WI38 (cell line): ENCODE data around the gene MMP21.

Source experiments
- H3K4me3 ChIP-seq: 2 replicates; pipeline ENCODE4 v1.5.1; 2011; ENCODE audit warnings: low read depth, mild to moderate bottlenecking, control low read depth, low read length
- TF ChIP-seq, protein P1 (sequence below): IDR thresholded peaks from 2 replicates; pipeline ENCODE4 v1.5.1; 2012; ENCODE audit warnings: low read depth, mild to moderate bottlenecking, control low read depth, low read length

MMP21 gene

DNA sequence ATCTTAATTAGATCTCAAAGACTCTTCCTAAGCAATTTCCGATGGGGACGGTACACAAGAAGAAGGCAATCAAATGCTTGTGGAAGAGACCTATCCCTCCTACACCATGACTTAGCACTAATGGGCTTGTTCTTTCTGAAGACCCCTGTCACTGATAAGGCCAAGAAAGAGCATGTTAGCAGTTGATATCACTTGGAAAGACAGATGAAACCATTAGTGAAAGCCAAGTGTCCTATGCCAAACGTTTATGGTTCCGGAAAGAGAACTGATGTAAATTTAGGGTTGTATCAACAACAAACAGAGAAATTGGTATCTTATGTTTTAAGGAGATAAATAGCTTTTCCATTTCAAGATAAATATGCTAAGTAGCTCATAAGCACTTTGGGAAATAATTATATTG is 40.9 kb upstream of the MMP21 start:
- TF ChIP-seq, protein P1, sequence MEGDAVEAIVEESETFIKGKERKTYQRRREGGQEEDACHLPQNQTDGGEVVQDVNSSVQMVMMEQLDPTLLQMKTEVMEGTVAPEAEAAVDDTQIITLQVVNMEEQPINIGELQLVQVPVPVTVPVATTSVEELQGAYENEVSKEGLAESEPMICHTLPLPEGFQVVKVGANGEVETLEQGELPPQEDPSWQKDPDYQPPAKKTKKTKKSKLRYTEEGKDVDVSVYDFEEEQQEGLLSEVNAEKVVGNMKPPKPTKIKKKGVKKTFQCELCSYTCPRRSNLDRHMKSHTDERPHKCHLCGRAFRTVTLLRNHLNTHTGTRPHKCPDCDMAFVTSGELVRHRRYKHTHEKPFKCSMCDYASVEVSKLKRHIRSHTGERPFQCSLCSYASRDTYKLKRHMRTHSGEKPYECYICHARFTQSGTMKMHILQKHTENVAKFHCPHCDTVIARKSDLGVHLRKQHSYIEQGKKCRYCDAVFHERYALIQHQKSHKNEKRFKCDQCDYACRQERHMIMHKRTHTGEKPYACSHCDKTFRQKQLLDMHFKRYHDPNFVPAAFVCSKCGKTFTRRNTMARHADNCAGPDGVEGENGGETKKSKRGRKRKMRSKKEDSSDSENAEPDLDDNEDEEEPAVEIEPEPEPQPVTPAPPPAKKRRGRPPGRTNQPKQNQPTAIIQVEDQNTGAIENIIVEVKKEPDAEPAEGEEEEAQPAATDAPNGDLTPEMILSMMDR: no peak
- no peak overlapping the region for H3K4me3 ChIP-seq

DNA sequence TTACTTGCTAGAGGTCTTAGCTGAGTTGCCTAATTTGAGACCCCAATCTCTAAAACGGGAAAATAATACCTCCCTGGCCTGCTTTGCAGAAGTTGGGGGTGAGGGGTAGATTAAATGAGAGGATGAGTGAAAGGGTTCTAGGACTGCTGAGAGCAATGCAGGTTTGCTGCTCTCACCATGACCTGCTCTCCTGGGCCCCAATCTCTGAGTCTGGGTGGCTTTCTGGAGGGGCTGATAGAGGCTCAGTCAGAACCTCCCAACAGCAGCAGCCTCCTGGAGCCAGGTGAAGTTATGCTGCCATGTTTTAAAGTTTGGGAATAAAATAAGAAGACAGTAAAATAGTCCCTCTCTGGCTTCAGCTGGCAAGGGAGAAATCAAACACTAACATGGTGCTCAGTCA is 40.1 kb upstream of the MMP21 start:
- no peak overlapping the region for H3K4me3 ChIP-seq
- TF ChIP-seq, protein P1: no peak

DNA sequence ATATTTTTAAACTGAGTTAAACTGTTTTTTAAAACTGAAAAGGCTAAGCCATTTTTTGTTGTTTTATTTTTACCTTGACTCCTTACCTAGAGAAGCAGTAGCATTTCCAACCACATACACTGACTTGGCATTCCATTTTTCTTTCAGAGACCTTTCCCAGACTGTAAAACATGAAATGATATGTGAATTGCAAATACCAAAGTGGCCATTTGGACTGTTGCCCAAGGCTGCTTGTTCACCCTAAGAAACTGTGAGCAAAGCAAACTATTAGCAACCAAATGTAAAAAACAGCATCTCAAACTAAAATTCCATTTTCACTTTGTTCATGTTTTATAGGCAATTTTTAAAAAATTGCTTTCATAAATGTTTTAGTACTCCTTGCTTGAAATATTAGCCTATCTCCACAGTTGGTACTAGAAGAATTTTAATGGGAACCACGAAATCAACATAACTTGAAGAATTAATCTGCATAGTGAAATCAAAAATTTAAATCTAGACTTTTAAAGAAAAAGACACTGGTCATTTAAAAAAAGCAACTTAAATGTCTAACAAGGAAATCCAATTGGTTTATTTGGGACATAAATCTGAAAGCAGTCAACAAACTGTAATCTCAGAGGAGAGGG is 36.6 kb upstream of the MMP21 start:
- TF ChIP-seq, protein P1: no peak
- H3K4me3 ChIP-seq: no peak overlapping the region

DNA sequence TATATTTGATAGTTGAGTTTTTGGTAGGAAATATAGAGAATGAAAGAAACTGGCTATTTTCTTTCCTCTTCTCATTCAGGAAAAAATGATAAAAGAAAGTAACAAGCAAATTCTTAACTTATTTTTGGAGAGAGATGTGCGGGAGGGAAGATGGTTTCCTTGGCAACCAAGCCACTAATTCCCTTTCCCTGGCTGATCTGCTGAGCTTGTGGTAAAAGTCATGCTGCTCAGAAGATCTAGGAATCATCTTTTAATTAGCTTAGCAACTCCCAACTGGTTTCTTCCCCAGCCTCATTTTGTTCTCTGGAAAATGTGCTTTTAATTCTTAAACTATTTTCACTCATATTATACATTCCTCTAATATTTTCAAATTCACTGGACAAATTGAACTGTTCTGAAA is 35.6 kb upstream of the MMP21 start:
- TF ChIP-seq, protein P1: no peak
- no peak overlapping the region for H3K4me3 ChIP-seq

DNA sequence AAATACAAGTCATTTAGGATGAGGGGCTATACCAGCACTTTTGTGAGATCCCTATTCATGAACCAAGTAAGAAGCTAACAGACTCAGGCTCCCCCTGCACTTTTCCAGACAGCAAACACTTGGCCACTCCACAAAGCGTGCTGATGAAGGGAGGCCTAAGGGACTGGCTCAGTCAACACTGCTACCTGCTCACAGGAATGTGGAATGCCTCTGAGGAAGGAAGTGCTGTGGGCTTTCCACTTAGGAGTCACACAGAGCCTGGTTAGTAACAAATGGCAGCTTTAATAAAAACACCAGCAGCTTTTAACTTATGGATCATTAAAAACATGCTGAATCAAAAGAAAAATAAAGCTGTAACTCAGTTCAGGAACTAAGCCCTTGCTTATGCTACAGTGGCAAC is 32.4 kb upstream of the MMP21 start:
- TF ChIP-seq, protein P1: no peak
- no peak overlapping the region for H3K4me3 ChIP-seq

DNA sequence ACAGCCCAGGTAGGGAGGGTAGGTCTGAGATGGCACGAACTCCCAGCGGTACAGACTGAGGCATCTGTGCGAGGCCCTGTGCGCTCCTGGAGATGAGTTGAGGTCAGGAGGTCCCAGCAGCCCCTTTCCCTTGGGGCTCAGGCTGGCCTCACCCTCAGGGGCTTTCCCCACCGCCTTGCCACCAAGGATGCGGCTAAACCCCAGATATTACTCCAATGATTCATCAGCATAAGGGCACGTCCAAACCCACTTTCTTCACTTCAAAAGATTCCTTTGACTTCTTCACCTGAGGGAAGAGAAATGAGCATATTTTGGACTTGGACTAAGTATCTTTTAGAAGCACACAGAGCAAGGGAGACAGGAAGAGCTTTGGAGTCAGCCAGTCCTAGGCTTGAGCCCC is 27.1 kb upstream of the MMP21 start:
- H3K4me3 ChIP-seq: no peak overlapping the region
- TF ChIP-seq, protein P1: no peak

DNA sequence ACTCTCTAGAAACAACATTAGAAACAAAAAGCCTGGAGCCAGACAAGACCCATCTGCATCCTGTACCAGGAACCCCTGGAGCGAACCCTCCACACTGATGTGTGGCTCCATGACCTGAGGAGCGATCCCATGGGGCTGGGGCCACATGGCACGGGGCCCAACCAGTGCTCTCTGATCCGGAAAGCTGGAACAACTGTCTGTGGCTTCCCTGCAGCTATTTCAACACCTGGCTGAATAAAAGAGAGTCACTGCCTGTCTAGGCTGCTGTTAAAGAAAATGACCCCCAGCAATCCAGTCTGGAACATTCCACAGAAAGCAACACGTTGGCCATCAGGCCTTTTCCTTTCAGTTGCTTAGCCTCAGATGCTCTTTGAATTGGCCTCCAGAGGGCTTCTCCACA is 26.5 kb upstream of the MMP21 start:
- H3K4me3 ChIP-seq: no peak overlapping the region
- TF ChIP-seq, protein P1: no peak
